HCT116 (cell line): ENCODE data around the gene KCNH2. TPM values are rescaled to one million over a fixed set of nuclear protein-coding genes. Genes with fewer than 3 reads are reported as not detected.

Source experiments
- ATAC-seq: fragments of 200-7000 bp; cut with Tn5 transposase; 2 replicates; pipeline ENCODE4 v1.9.1; 2020; ENCODE audit warnings: mild to moderate bottlenecking, moderate library complexity
- BruUV-seq: library from RNA; stranded (reverse); fragments of 400-500 nt; replicated peaks from 2 replicates; lab custom pipeline; 2021; lab: Mats Ljungman, UMichigan
- CTCF ChIA-PET: fragments of 300-600 bp; sonication (Branson Sonifier 250); formaldehyde crosslinking; loops from one replicate; lab custom pipeline; 2021; ENCODE audit warnings: antibody characterized with exemption; lab: Charles Lee
- POLR2A ChIA-PET: fragments of 300-600, 350-600 bp; sonication (Branson Sonifier 250); formaldehyde crosslinking; loops from one replicate; lab custom pipeline; 2021; ENCODE audit warnings: antibody characterized with exemption; lab: Charles Lee
- RAD21 ChIA-PET, 2 experiments: fragments of 300-600 bp; sonication (Branson Sonifier 250); formaldehyde crosslinking; loops; one replicate each; lab custom pipeline; 2023; ENCODE audit warnings: low total read pairs in 2 of 2; ENCODE audit not compliant: uncharacterized antibody in 2 of 2, unreplicated experiment in 2 of 2, low non-redundant PET in 1 of 2; lab: Charles Lee
- DNase-seq: peaks from one replicate; pipeline ENCODE4 v3.0.0-alpha.2; 2010; ENCODE audit warnings: low read depth, low spot score
- H2AFZ ChIP-seq: fragments of 200-600 bp; shearing (Covaris generic), sonication (generic); 2 replicates; pipeline ENCODE4 v1.6.1; 2017; ENCODE audit warnings: low read depth, mixed run types, mixed read lengths, antibody characterized with exemption, low read length; ENCODE audit not compliant: poor library complexity, severe bottlenecking
- H3K27ac ChIP-seq: 2 replicates; pipeline ENCODE4 v1.5.1; 2012; ENCODE audit warnings: low read depth, low read length
- H3K27me3 ChIP-seq: fragments of 200-600 bp; sonication (generic); 2 replicates; pipeline ENCODE4 v1.6.1; 2016; ENCODE audit warnings: mixed run types, low read length, mixed read lengths; ENCODE audit not compliant: insufficient read depth
- H3K36me3 ChIP-seq, 2 experiments: fragments of 200-500 bp in 1 of 2; fragments of 200-600 bp in 1 of 2; sonication (Bioruptor generic) in 1 of 2; sonication (generic) in 1 of 2; 2 replicates each; pipeline versions ENCODE4 v1.5.1 to v1.6.1; 2014 to 2016; ENCODE audit warnings: low read length in 2 of 2, inconsistent platforms in 1 of 2, mixed read lengths in 1 of 2, mixed run types in 1 of 2; ENCODE audit not compliant: insufficient read depth in 2 of 2, control insufficient read depth in 1 of 2
- H3K4me1 ChIP-seq, 2 experiments: fragments of 200-600 bp in 1 of 2; sonication (generic) in 1 of 2; 2 replicates each; pipeline versions ENCODE4 v1.5.1 to v1.6.1; 2012 to 2017; ENCODE audit warnings: low read length in 2 of 2, inconsistent platforms in 1 of 2, mild to moderate bottlenecking in 1 of 2, mixed read lengths in 1 of 2, mixed run types in 1 of 2, moderate library complexity in 1 of 2; ENCODE audit not compliant: insufficient read depth in 2 of 2, control insufficient read depth in 1 of 2
- H3K4me2 ChIP-seq: fragments of 200-600 bp; sonication (generic); 2 replicates; pipeline ENCODE4 v1.6.1; 2017; ENCODE audit warnings: mixed run types, low read length, mixed read lengths
- H3K4me3 ChIP-seq, 2 experiments: fragments of 200-600 bp in 1 of 2; sonication (generic) in 1 of 2; replicated peaks in 1 of 2; 2 replicates each; pipeline ENCODE4 v1.5.1; 2011 to 2016; ENCODE audit warnings: low read length in 2 of 2, control low read depth in 1 of 2, low read depth in 1 of 2, mild to moderate bottlenecking in 1 of 2, mixed read lengths in 1 of 2, mixed run types in 1 of 2
- H3K79me2 ChIP-seq: fragments of 200-600 bp; sonication (generic); 2 replicates; pipeline ENCODE4 v1.6.1; 2017; ENCODE audit warnings: mild to moderate bottlenecking, mixed run types, low read length, moderate library complexity, mixed read lengths; ENCODE audit not compliant: insufficient read depth
- H3K9ac ChIP-seq: fragments of 200-600 bp; sonication (generic); 2 replicates; pipeline ENCODE4 v1.6.1; 2016; ENCODE audit warnings: low read length, mixed read lengths
- H3K9me2 ChIP-seq: fragments of 200-600 bp; sonication (generic), shearing (Covaris generic); 2 replicates; pipeline ENCODE4 v1.6.1; 2017; ENCODE audit warnings: mixed run types, mild to moderate bottlenecking, moderate library complexity; ENCODE audit not compliant: insufficient read depth
- H3K9me3 ChIP-seq, 2 experiments: fragments of 200-500 bp in 1 of 2; fragments of 200-600 bp in 1 of 2; sonication (Bioruptor generic) in 1 of 2; sonication (generic) in 1 of 2; 2 replicates each; pipeline ENCODE4 v1.6.1; 2014 to 2017; ENCODE audit warnings: low read length in 2 of 2, mixed read lengths in 2 of 2, inconsistent platforms in 1 of 2, low read depth in 1 of 2, mild to moderate bottlenecking in 1 of 2, mixed run types in 1 of 2, moderate library complexity in 1 of 2; ENCODE audit not compliant: control insufficient read depth in 1 of 2, insufficient read depth in 1 of 2
- H4K20me1 ChIP-seq: fragments of 200-600 bp; sonication (generic), shearing (Covaris generic); 2 replicates; pipeline ENCODE4 v1.6.1; 2017; ENCODE audit warnings: mixed run types, mild to moderate bottlenecking, moderate library complexity; ENCODE audit not compliant: insufficient read depth
- CBX3 ChIP-seq: IDR thresholded peaks from 2 replicates; pipeline ENCODE4 v1.6.1; 2012; ENCODE audit warnings: low read depth
- CTCF ChIP-seq, 3 experiments: fragments of 200-600 bp in 1 of 3; sonication (generic) in 1 of 3; IDR thresholded peaks in 2 of 3; conservative IDR thresholded peaks in 1 of 3; 2 replicates each; pipeline ENCODE4 v1.5.1; 2012 to 2017; ENCODE audit warnings: low read depth in 2 of 3, low read length in 2 of 3, antibody characterized with exemption in 1 of 3, borderline replicate concordance in 1 of 3, control low read depth in 1 of 3, mild to moderate bottlenecking in 1 of 3, mixed read lengths in 1 of 3, mixed run types in 1 of 3, moderate library complexity in 1 of 3; ENCODE audit not compliant: insufficient read depth in 1 of 3
- RAD21 ChIP-seq: IDR thresholded peaks from 2 replicates; pipeline ENCODE4 v1.6.1; 2012; ENCODE audit warnings: low read depth, mild to moderate bottlenecking
- SIN3A ChIP-seq: IDR thresholded peaks from 2 replicates; pipeline ENCODE4 v1.6.1; 2012; ENCODE audit warnings: low read depth
- YY1 ChIP-seq: IDR thresholded peaks from 2 replicates; pipeline ENCODE4 v1.6.1; 2011; ENCODE audit warnings: low read length, low read depth, moderate library complexity, mild to moderate bottlenecking; ENCODE audit not compliant: insufficient replicate concordance; ENCODE audit errors: extremely low read depth
- ZBTB33 ChIP-seq: IDR thresholded peaks from 2 replicates; pipeline ENCODE4 v1.6.1; 2011; ENCODE audit warnings: mild to moderate bottlenecking, low read length, moderate library complexity; ENCODE audit not compliant: insufficient replicate concordance; ENCODE audit errors: extremely low read depth
- ZFX ChIP-seq: fragments of 450-650 bp; IDR thresholded peaks from 2 replicates; pipeline ENCODE4 v1.6.1; 2017
- intact Hi-C: fragments of 100-400 bp; cut with micrococcal nuclease; formaldehyde crosslinking; loops from 2 replicates; pipeline ENCODE4 v1.10.0; 2022
- total RNA-seq: library from RNA; stranded (reverse); gene quantifications from one replicate; pipeline ENCODE4 v1.2.1, GENCODE V29; 2021; ENCODE audit not compliant: unreplicated experiment

Gene KCNH2
- total RNA-seq, 1 experiment from 2014 or later, result 9.7 TPM

- Histone ChIP-seq H2AFZ (no peak overlapping the region), H3K9ac (no peak overlapping the region), H3K9me2 (no peaks in the 10 kb centered on the region), H3K9me3 (no peaks in the 10 kb centered on the region), H3K27me3 (no peaks in the 10 kb centered on the region), H3K4me1 (peaks cover 20 to 27% of the 10 kb centered on the region in 2 experiments), H3K4me2 (peak overlapping the region; percentile 67), H4K20me1 (no peaks in the 10 kb centered on the region)
- BruUV-seq, result no TSS peak
- no peak for TF ChIP-seq CBX3
- TF ChIP-seq YY1, result no peak
- TF ChIP-seq SIN3A, result no peak
- TF ChIP-seq RAD21, result no peak
- TF ChIP-seq CTCF (IDR thresholded peaks at IDR 0.05 in 2 of 3, conservative IDR thresholded peaks at IDR 0.05 in 1 of 3; ENCODE audit: borderline replicate concordance in 1 of 3, insufficient read depth in 1 of 3, low read depth in 2 of 3, low read length in 2 of 3), result no peak
- no peak for TF ChIP-seq ZFX
- TF ChIP-seq ZBTB33, result no peak
- TF ChIP-seq, all 23 proteins: peak for 0
- ATAC-seq (0 out of 2 replicates have a peak, but pooled peaks have one; percentile 1), DNase-seq (no peak)
- ChIA-PET RAD21 (interaction anchor here (0.5 to 0.6 kb wide), 2 partner anchors 48 to 190 kb away, joined by 3 to 5 read pairs; no protein-coding TSS in a partner anchor), CTCF (interaction anchor here (1.0 to 3.3 kb wide), 6 partner anchors 10 to 147 kb away, joined by 3 to 25 read pairs (median 4); no protein-coding TSS in a partner anchor), POLR2A (no interaction called here)
- no peaks in the 10 kb centered on the region for H3K79me2 ChIP-seq
- peak overlapping the region; percentile 34 for H3K27ac ChIP-seq
- no peak overlapping the region for H3K4me3 ChIP-seq
- H3K36me3 ChIP-seq, result no peaks in the 10 kb centered on the region
- intact Hi-C loops, result loop anchor here (1.0 kb wide), 3 partner anchors 54 to 208 kb away; no protein-coding TSS in a partner anchor
These were observed 14.2 kb downstream of the KCNH2 start for GRCh38 chr7:150963707-150964559.
